Peyer's patch (tissue), 4 donors: ENCODE data around the gene ADGRB3.

Experiments used
- POLR2A ChIP-seq, 2 donors: fragments of 450-650 bp; IDR thresholded peaks; one replicate each; pipeline ENCODE4 v1.5.1; 2017; ENCODE audit warnings: antibody characterized with exemption in 2 of 2, mild to moderate bottlenecking in 2 of 2, moderate library complexity in 2 of 2
- TF ChIP-seq, protein P1 (sequence below), 6 experiments: fragments of 450-650 bp in 4 of 6; fragments of 200-600 bp in 2 of 6; sonication (generic) in 1 of 6; IDR thresholded peaks; one replicate each; pipeline ENCODE4 v1.5.1; 2017 to 2019; ENCODE audit warnings: antibody characterized with exemption in 6 of 6, mild to moderate bottlenecking in 3 of 6, moderate library complexity in 1 of 6

GRCh38 chr6:68651011-68651985 is 16.2 kb downstream of the ADGRB3 start:
- TF ChIP-seq, protein P1, sequence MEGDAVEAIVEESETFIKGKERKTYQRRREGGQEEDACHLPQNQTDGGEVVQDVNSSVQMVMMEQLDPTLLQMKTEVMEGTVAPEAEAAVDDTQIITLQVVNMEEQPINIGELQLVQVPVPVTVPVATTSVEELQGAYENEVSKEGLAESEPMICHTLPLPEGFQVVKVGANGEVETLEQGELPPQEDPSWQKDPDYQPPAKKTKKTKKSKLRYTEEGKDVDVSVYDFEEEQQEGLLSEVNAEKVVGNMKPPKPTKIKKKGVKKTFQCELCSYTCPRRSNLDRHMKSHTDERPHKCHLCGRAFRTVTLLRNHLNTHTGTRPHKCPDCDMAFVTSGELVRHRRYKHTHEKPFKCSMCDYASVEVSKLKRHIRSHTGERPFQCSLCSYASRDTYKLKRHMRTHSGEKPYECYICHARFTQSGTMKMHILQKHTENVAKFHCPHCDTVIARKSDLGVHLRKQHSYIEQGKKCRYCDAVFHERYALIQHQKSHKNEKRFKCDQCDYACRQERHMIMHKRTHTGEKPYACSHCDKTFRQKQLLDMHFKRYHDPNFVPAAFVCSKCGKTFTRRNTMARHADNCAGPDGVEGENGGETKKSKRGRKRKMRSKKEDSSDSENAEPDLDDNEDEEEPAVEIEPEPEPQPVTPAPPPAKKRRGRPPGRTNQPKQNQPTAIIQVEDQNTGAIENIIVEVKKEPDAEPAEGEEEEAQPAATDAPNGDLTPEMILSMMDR (IDR thresholded peaks at IDR 0.05) = no peak
- TF ChIP-seq POLR2A (IDR thresholded peaks at IDR 0.05) = no peak
